A549 (cell line): ENCODE data around the gene IFITM10. TPM values are rescaled to one million over a fixed set of nuclear protein-coding genes. Genes with fewer than 3 reads are reported as not detected.

Source experiments
- ATAC-seq, 2 experiments: fragments of 200-7000 bp in 1 of 2; fragments of >200 bp in 1 of 2; cut with Nextera tagmentation in 1 of 2; cut with Tn5 transposase in 1 of 2; 3 replicates each; pipeline versions ENCODE4 v1.8.0 to v1.9.1; 2018 to 2020; ENCODE audit warnings: mild to moderate bottlenecking in 1 of 2, moderate library complexity in 1 of 2
- CTCF ChIA-PET: fragments of 300-600 bp; sonication (Branson Sonifier 250); formaldehyde crosslinking; extraction: SDS; loops from one replicate; lab custom pipeline; 2021; ENCODE audit warnings: antibody characterized with exemption, inconsistent platforms; lab: Yijun Ruan, JAX
- POLR2A ChIA-PET: fragments of 350-600 bp; formaldehyde crosslinking; extraction: SDS; loops from one replicate; lab custom pipeline; 2021; ENCODE audit warnings: antibody characterized with exemption, inconsistent platforms; lab: Yijun Ruan, JAX
- DNase-seq, 2 experiments: peaks; one replicate each; pipeline versions ENCODE4 v3.0.0 to v3.0.0-alpha.2; 2011 to 2016; ENCODE audit warnings: low read depth in 1 of 2, low spot score in 1 of 2
- FAIRE-seq: peaks from 2 replicates; lab custom pipeline; 2011; peaks lifted over from hg19 to GRCh38; lab: Jason Lieb, UNC
- H3K27ac ChIP-seq, 2 experiments: fragments of >200 bp; sonication (Bioruptor Twin); formaldehyde crosslinking; 3 replicates each; pipeline ENCODE4 v1.5.1; 2016 to 2017
- H3K4me1 ChIP-seq: fragments of >200 bp; sonication (Bioruptor Twin); formaldehyde crosslinking; 3 replicates; pipeline ENCODE4 v1.6.1; 2016
- H3K4me2 ChIP-seq: fragments of >200 bp; sonication (Bioruptor Twin); formaldehyde crosslinking; 3 replicates; pipeline ENCODE4 v1.6.1; 2016
- H3K4me3 ChIP-seq: fragments of >200 bp; sonication (Bioruptor Twin); formaldehyde crosslinking; 3 replicates; pipeline ENCODE4 v1.5.1; 2016
- H3K9me3 ChIP-seq: fragments of >200 bp; sonication (Bioruptor Twin); formaldehyde crosslinking; 3 replicates; pipeline ENCODE4 v1.6.1; 2016
- BHLHE40 ChIP-seq: IDR thresholded peaks from 2 replicates; pipeline ENCODE4 v1.6.1; 2012; ENCODE audit warnings: low read depth, low read length, inconsistent platforms
- CEBPB ChIP-seq, 2 experiments: fragments of >200 bp in 1 of 2; sonication (Bioruptor Twin) in 1 of 2; formaldehyde crosslinking in 1 of 2; IDR thresholded peaks; 2 replicates each; pipeline ENCODE4 v1.6.1; 2012 to 2016
- EP300 ChIP-seq, 2 experiments: fragments of >200 bp; sonication (Bioruptor Twin); formaldehyde crosslinking; IDR thresholded peaks; 2 replicates in 1 of 2; 3 replicates in 1 of 2; pipeline ENCODE4 v1.6.1; 2016 to 2017
- FOSL2 ChIP-seq, 2 experiments: fragments of 450-650 bp in 1 of 2; fragments of >200 bp in 1 of 2; sonication (Bioruptor Twin) in 1 of 2; formaldehyde crosslinking; IDR thresholded peaks; 2 replicates each; pipeline versions ENCODE4 v1.5.0 to v1.6.1; 2016 to 2020; ENCODE audit warnings: mild to moderate bottlenecking in 1 of 2, moderate library complexity in 1 of 2
- FOXS1 ChIP-seq: fragments of 250-450 bp; sonication (Bioruptor Pico); IDR thresholded peaks from 2 replicates; pipeline ENCODE4 v1.5.0; 2020; ENCODE audit warnings: mild to moderate bottlenecking, moderate library complexity
- HOXB13 ChIP-seq: fragments of 250-450 bp; sonication (Bioruptor Pico); IDR thresholded peaks from 2 replicates; pipeline ENCODE4 v1.5.0; 2020; ENCODE audit warnings: low read depth, mild to moderate bottlenecking, moderate library complexity
- JUN ChIP-seq, 2 experiments: fragments of >200 bp; sonication (Bioruptor Twin); formaldehyde crosslinking; IDR thresholded peaks; 2 replicates in 1 of 2; 3 replicates in 1 of 2; pipeline ENCODE4 v1.6.1; 2016 to 2017
- MAZ ChIP-seq: fragments of 150-350 bp; IDR thresholded peaks from 2 replicates; pipeline ENCODE4 v1.6.1; 2014; ENCODE audit warnings: antibody characterized with exemption, low read depth, low read length, borderline replicate concordance
- RNF2 ChIP-seq: fragments of 200-600 bp; sonication (generic); IDR thresholded peaks from 2 replicates; pipeline ENCODE4 v1.6.1; 2016; ENCODE audit warnings: low read depth, mild to moderate bottlenecking, antibody characterized with exemption, moderate library complexity, borderline replicate concordance
- SMC3 ChIP-seq: fragments of >200 bp; sonication (Bioruptor Twin); formaldehyde crosslinking; IDR thresholded peaks from 3 replicates; pipeline ENCODE4 v1.6.1; 2018; ENCODE audit warnings: inconsistent platforms
- SREBF2 ChIP-seq: fragments of 450-650 bp; IDR thresholded peaks from 2 replicates; pipeline ENCODE4 v1.6.1; 2014; ENCODE audit warnings: mild to moderate bottlenecking, moderate library complexity
- TFCP2L1 ChIP-seq: fragments of 250-450 bp; sonication (Bioruptor Pico); IDR thresholded peaks from 2 replicates; pipeline ENCODE4 v1.5.0; 2021; ENCODE audit warnings: mild to moderate bottlenecking
- TP53 ChIP-seq: fragments of 250-450 bp; sonication (Bioruptor Pico); IDR thresholded peaks from 2 replicates; pipeline ENCODE4 v1.5.0; 2021; ENCODE audit warnings: mild to moderate bottlenecking, moderate library complexity
- ZSCAN20 ChIP-seq: fragments of 250-450 bp; sonication (Bioruptor Pico); IDR thresholded peaks from 2 replicates; pipeline ENCODE4 v1.8.0; 2022; ENCODE audit warnings: mild to moderate bottlenecking, moderate library complexity
- WGBS: methylation state at CpG from one replicate; pipeline ENCODE4 v1.1.6; 2017; ENCODE audit errors: missing lambda C conversion rate; 5-methylcytosine and 5-hydroxymethylcytosine counted together
- polyA plus RNA-seq, 4 experiments: library from polyadenylated mRNA; depleted of rRNA in 3 of 4; stranded (reverse); fragments of >200 nt; fragmentation: RNase III in 1 of 4; extraction: RNeasy Plus Mini Kit Qiagen cat#74134 plus additional on column Dnase treatment in 1 of 4; gene quantifications; 2 replicates in 3 of 4; 3 replicates in 1 of 4; pipeline ENCODE4 v1.2.3, GENCODE V29; 2011 to 2017
- TF ChIP-seq, protein P1 (sequence below): IDR thresholded peaks from 2 replicates; pipeline ENCODE4 v1.6.1; 2012; ENCODE audit warnings: low read depth, borderline replicate concordance
- TF ChIP-seq, protein P2 (sequence below): fragments of 150-350 bp; IDR thresholded peaks from 2 replicates; pipeline ENCODE4 v1.6.1; 2014; ENCODE audit warnings: low read depth, mild to moderate bottlenecking, low read length
- TF ChIP-seq, protein P3 (sequence below): IDR thresholded peaks from 2 replicates; pipeline ENCODE4 v1.6.1; 2012
- TF ChIP-seq, protein P4 (sequence below): fragments of >200 bp; sonication (Bioruptor Twin); formaldehyde crosslinking; IDR thresholded peaks from 2 replicates; pipeline ENCODE4 v1.6.1; 2016
- TF ChIP-seq, protein P5 (sequence below): fragments of 200-600 bp; sonication (generic); IDR thresholded peaks from 2 replicates; pipeline ENCODE4 v1.6.1; 2016; ENCODE audit warnings: antibody characterized with exemption, mild to moderate bottlenecking, moderate library complexity

The IFITM10 gene
- polyA plus RNA-seq, 2 of the 4 experiments (the other 2 are of a cell fraction) = 0.28 to 0.67 TPM

DNA sequence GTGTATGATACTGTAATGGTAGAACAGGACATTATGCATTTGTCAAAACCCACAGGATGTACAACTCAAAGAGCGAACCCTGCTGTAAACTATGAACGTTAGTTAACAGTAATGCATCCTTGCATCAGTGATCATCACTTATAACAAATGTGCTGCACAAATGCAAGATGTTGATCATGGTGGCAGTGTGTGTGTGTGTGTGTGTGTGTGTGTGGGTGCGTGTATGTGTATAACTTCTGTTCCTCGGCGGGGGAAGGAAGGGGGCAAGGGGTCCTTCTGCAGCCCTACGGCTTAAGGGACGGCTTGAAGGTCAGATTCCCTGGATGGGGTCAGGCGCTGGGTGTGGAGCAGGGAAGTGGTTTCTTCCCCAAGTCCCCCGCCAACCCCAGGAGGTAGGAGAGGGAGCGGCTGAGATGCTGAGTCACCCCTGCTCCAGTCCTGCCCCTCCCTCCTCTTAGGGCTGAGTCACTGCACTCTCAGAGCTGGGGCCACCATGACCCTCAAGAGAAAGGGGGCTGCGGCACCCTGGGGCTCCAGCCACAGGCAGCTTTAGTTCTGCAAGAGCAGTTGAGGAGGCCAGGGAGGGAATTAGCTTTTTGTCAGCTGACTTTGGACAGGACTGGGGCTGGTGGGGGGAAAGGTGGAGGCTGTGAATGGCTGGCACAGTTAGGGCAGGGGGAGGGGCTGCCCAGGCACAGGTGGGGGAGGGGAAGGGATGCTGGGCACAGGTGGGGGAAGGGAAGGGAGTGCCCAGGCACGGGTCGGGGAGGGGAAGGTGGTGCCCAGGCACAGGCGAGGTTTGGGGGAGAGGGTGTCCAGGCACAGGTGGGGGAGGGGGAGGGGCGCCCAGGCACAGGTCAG lies 22.1 kb upstream of the IFITM10 start (continued):
- TF ChIP-seq FOSL2 (IDR thresholded peaks at IDR 0.05) = peak; percentile 62
- TF ChIP-seq FOSL2 (CRISPR knock-in tag; IDR thresholded peaks at IDR 0.05) = peak; percentile 98
- TF ChIP-seq TFCP2L1 (CRISPR knock-in tag) = no peak
- TF ChIP-seq, protein P1, sequence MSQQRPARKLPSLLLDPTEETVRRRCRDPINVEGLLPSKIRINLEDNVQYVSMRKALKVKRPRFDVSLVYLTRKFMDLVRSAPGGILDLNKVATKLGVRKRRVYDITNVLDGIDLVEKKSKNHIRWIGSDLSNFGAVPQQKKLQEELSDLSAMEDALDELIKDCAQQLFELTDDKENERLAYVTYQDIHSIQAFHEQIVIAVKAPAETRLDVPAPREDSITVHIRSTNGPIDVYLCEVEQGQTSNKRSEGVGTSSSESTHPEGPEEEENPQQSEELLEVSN = 0 out of 2 replicates have a peak, but pooled peaks have one; percentile 34
- TF ChIP-seq EP300 (IDR thresholded peaks at IDR 0.05) = peak in 1 of 2 experiments; percentile 54; a peak in 1 of 5 replicates
- TF ChIP-seq, protein P2, sequence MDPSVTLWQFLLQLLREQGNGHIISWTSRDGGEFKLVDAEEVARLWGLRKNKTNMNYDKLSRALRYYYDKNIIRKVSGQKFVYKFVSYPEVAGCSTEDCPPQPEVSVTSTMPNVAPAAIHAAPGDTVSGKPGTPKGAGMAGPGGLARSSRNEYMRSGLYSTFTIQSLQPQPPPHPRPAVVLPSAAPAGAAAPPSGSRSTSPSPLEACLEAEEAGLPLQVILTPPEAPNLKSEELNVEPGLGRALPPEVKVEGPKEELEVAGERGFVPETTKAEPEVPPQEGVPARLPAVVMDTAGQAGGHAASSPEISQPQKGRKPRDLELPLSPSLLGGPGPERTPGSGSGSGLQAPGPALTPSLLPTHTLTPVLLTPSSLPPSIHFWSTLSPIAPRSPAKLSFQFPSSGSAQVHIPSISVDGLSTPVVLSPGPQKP = no peak
- peak in 1 of 2 experiments; percentile 68; a peak in 3 of 5 replicates for TF ChIP-seq JUN (IDR thresholded peaks at IDR 0.05)
- TF ChIP-seq FOXS1 (CRISPR knock-in tag) = no peak
- TF ChIP-seq BHLHE40 = no peak
- peak; percentile 84; the same call in 1 of the 2 replicates for TF ChIP-seq MAZ
- TF ChIP-seq SREBF2 = no peak
- no peak; the same call in 2 of the 3 replicates for TF ChIP-seq SMC3
- TF ChIP-seq HOXB13 (CRISPR knock-in tag) = 0 out of 2 replicates have a peak, but pooled peaks have one; percentile 18

DNA sequence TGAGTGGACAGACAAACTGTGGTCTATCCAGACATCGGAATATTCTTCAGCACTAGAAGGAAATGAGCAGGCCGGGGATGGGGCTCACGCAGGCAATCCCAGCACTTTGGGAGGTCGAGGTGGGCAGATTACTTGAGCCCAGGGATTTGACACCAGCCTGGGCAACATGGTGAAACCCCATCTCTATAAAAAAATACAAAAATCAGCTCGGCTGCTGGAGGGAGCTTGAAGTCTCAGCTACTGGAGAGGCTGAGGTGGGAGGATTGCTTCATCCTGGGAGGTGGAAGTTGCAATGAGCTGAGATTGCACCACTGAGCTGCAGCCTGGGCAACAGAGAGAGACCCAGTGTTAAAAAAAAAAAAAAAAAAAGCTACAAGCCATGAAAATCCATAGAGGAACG lies 21.3 kb upstream of the IFITM10 start:
- peak overlapping the region; percentile 82 for H3K4me2 ChIP-seq
- no peak overlapping the region for H3K4me3 ChIP-seq
- H3K4me1 ChIP-seq = peaks cover 42% of the 10 kb centered on the region
- peak; percentile 20 to 39; a peak in 5 of 6 replicates for ATAC-seq
- peak in 1 of 2 experiments; percentile 64 for DNase-seq
- TF ChIP-seq TP53 (CRISPR knock-in tag) (no peak), JUN (IDR thresholded peaks at IDR 0.05) (0 out of 5 replicates have a peak, but pooled peaks of 1 of the 2 experiments have one; percentile 24), RNF2 (no peak), FOSL2 (IDR thresholded peaks at IDR 0.05) (no peak), FOSL2 (CRISPR knock-in tag; IDR thresholded peaks at IDR 0.05) (no peak), CEBPB (IDR thresholded peaks at IDR 0.05) (peak; percentile 89 to 96), ZSCAN20 (CRISPR knock-in tag) (no peak)
- TF ChIP-seq, protein P3, sequence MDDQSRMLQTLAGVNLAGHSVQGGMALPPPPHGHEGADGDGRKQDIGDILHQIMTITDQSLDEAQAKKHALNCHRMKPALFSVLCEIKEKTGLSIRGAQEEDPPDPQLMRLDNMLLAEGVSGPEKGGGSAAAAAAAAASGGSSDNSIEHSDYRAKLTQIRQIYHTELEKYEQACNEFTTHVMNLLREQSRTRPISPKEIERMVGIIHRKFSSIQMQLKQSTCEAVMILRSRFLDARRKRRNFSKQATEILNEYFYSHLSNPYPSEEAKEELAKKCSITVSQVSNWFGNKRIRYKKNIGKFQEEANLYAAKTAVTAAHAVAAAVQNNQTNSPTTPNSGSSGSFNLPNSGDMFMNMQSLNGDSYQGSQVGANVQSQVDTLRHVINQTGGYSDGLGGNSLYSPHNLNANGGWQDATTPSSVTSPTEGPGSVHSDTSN = no peak
- TF ChIP-seq, protein P4, sequence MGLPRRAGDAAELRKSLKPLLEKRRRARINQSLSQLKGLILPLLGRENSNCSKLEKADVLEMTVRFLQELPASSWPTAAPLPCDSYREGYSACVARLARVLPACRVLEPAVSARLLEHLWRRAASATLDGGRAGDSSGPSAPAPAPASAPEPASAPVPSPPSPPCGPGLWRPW = peak; percentile 87
- TF ChIP-seq, protein P5, sequence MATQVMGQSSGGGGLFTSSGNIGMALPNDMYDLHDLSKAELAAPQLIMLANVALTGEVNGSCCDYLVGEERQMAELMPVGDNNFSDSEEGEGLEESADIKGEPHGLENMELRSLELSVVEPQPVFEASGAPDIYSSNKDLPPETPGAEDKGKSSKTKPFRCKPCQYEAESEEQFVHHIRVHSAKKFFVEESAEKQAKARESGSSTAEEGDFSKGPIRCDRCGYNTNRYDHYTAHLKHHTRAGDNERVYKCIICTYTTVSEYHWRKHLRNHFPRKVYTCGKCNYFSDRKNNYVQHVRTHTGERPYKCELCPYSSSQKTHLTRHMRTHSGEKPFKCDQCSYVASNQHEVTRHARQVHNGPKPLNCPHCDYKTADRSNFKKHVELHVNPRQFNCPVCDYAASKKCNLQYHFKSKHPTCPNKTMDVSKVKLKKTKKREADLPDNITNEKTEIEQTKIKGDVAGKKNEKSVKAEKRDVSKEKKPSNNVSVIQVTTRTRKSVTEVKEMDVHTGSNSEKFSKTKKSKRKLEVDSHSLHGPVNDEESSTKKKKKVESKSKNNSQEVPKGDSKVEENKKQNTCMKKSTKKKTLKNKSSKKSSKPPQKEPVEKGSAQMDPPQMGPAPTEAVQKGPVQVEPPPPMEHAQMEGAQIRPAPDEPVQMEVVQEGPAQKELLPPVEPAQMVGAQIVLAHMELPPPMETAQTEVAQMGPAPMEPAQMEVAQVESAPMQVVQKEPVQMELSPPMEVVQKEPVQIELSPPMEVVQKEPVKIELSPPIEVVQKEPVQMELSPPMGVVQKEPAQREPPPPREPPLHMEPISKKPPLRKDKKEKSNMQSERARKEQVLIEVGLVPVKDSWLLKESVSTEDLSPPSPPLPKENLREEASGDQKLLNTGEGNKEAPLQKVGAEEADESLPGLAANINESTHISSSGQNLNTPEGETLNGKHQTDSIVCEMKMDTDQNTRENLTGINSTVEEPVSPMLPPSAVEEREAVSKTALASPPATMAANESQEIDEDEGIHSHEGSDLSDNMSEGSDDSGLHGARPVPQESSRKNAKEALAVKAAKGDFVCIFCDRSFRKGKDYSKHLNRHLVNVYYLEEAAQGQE = no peak
- H3K27ac ChIP-seq = peak overlapping the region; percentile 97 to 99
- CTCF ChIA-PET = interaction anchor here (0.9 to 1.8 kb wide), 5 partner anchors 9 to 78 kb away, joined by 3 to 9 read pairs (median 3); no protein-coding TSS in a partner anchor
- POLR2A ChIA-PET = interaction anchor here (0.6 to 2.0 kb wide), 6 partner anchors 9 to 58 kb away, joined by 3 to 13 read pairs (median 4); partner anchors contain the start of gene IFITM10
- no peak for FAIRE-seq
- WGBS = 74% methylated on average over 6 of the region's 6 CpGs
- H3K9me3 ChIP-seq = no peaks in the 10 kb centered on the region
